ENCODE measurements around the gene GIPR. TPM values are rescaled to one million over a fixed set of nuclear protein-coding genes. Genes with fewer than 3 reads are reported as not detected.

The GIPR gene
- total RNA-seq, 6 donors from 2014 or later, result 2.9 to 17.8 (median 6.0) TPM

DNA sequence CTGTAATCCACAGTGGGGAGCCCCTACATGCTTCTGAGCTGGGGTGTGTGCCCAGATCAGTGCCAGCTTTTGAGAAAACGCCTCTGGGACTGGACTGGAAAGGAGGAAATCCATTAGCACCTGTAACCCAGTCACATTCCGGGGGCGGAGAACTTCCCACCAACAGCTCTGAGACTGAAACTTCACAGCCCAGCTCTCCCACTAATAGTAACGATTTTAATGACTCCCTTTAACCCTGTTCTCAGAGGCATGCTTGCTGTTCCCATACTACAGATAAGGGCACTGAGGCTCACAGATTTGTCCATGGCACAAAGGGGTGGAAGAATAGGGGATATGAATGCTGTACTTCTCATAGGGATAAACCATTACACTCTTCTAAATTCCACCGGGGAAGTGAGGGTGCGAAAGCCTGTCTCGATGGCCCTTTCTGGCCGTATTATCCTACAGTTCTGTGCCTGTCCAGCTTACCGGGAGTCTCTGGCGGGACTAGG, 61.8 kb downstream of the GIPR start:
- Histone ChIP-seq H3K36me3 (peaks cover 0 to 3% (median 0%) of the 10 kb centered on the region in 4 donors), H3K27ac (peak overlapping the region; percentile 81 to 88 (median 83)), H3K4me1 (peaks cover 13 to 25% (median 16%) of the 10 kb centered on the region in 4 donors), H3K4me3 (peak overlapping the region; percentile 81 to 99 (median 90)), H3K9me3 (no peaks in the 10 kb centered on the region), H3K27me3 (no peaks in the 10 kb centered on the region)
- TF ChIP-seq EP300 (IDR thresholded peaks at IDR 0.05), result no peak
- TF ChIP-seq POLR2A (IDR thresholded peaks at IDR 0.05), result no peak
- no peak for TF ChIP-seq POLR2AphosphoS5 (IDR thresholded peaks at IDR 0.05)
- TF ChIP-seq, protein P1, sequence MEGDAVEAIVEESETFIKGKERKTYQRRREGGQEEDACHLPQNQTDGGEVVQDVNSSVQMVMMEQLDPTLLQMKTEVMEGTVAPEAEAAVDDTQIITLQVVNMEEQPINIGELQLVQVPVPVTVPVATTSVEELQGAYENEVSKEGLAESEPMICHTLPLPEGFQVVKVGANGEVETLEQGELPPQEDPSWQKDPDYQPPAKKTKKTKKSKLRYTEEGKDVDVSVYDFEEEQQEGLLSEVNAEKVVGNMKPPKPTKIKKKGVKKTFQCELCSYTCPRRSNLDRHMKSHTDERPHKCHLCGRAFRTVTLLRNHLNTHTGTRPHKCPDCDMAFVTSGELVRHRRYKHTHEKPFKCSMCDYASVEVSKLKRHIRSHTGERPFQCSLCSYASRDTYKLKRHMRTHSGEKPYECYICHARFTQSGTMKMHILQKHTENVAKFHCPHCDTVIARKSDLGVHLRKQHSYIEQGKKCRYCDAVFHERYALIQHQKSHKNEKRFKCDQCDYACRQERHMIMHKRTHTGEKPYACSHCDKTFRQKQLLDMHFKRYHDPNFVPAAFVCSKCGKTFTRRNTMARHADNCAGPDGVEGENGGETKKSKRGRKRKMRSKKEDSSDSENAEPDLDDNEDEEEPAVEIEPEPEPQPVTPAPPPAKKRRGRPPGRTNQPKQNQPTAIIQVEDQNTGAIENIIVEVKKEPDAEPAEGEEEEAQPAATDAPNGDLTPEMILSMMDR (IDR thresholded peaks at IDR 0.05), result no peak
- DNase-seq, result peak in 1 of 2 donors; percentile 44
- 18 to 22% methylated on average over 9 of the region's 10 CpGs for WGBS, 2 donors
- no peak for ATAC-seq (ENCODE audit: low FRiP score in 2 of 2)

DNA sequence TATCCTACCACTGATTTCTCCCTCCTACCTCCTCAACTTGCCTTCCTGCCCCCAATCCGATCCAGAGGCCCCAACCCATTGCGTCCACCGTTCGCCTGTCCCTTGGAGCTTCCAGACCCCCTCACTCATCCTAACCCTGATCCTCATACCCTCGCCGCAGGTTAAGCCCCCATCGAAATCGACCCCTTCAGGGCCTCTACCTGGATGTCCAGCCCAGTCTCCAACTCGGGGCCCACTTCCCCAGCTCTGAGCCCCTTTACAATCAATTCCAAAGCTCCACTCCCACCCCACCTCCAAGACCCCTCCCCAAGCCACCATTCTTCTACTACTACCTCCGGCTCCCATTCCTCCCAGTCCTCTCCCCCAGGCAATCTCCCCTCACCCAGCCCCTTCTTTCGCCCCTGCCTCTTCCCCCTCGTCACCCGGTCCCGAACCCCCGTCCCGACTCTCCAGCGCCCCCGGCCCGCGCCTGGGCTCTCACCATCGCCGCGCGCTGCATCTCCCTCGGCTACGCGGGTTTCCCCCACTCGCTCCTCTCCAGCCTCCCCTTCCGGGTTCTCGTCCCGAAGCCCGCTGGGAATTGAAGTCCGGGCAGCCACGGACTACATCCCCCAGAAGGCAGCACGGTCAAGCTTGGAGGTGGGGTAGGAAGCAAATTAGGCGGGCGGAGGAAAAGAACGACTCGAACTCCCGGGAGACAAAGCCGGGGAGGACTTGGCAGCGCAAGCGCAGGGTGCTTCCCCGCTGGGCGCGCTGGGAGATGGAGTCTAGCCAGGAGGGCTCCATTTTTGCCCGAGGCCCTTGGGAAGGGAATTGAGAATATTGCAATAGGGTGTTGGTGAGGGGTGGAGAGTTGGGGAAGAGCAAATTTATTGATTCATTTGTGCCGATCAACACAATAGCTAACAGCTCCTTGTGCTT, 62.6 kb downstream of the GIPR start, which contains the start of gene FBXO46:
TSS of gene FBXO46 (minus strand) at position 529 of the 921 bp plus-strand sequence. CDS start 17,401 bp downstream, outside the sequence.
- Histone ChIP-seq H3K27me3 (no peaks in the 10 kb centered on the region), H3K36me3 (peaks cover 0 to 3% (median 0%) of the 10 kb centered on the region in 4 donors), H3K27ac (peak within 1 kb of the TSS; percentile 81 to 88 (median 83)), H3K9me3 (no peaks in the 10 kb centered on the region), H3K4me3 (peak within 1 kb of the TSS; percentile 81 to 99 (median 90)), H3K4me1 (peaks cover 13 to 25% (median 16%) of the 10 kb centered on the region in 4 donors)
- TF ChIP-seq POLR2AphosphoS5 (IDR thresholded peaks at IDR 0.05) (peak; percentile 91), EP300 (IDR thresholded peaks at IDR 0.05) (peak in 1 of 4 donors; percentile 11), POLR2A (IDR thresholded peaks at IDR 0.05) (peak in 2 of 4 donors; percentile 39 to 85)
- TF ChIP-seq, protein P1 (IDR thresholded peaks at IDR 0.05), result no peak
- 1 to 2% methylated on average over 42 to 48 of the region's 48 CpGs for WGBS, 2 donors
- DNase-seq (peak; percentile 94 to 98), ATAC-seq (ENCODE audit: low FRiP score in 2 of 2) (peak; percentile 98 to 99)

Small RNA genes lying within 50 kb of the gene (small RNA-seq; reads per million reads assigned to genes)
- 0 to 0.85 (median 0.27) reads per million in 4 donors for gene MIR642A
- 0.12 to 0.44 (median 0.17) reads per million in 4 donors for gene RN7SL836P

Other genes starting within 250 kb of the GIPR start
- 100 to 1,000 TPM in 1 of 6 donors, 10 to 100 TPM in 5; 53.7 to 102 (median 76.2) TPM for gene ERCC1, start 244.3 kb upstream of the GIPR start, total RNA-seq
- 100 to 1,000 TPM in 2 of 6 donors, 10 to 100 TPM in 2, 1 to 10 TPM in 1, not detected in 1; 8.8 to 152 (median 94.9) TPM for gene FOSB, start 200.2 kb upstream of the GIPR start, total RNA-seq
- 10 to 100 TPM in 3 of 6 donors, 1 to 10 TPM in 3; 5.2 to 17.8 (median 11.1) TPM for gene RTN2, start 171.2 kb upstream of the GIPR start, total RNA-seq
- gene PPM1N, start 169.8 kb upstream of the GIPR start, total RNA-seq, result 1 to 10 TPM in 3 of 6 donors, under 1 TPM in 2, not detected in 1; 0.89 to 6.3 (median 1.1) TPM
- 100 to 1,000 TPM in 4 of 6 donors, 10 to 100 TPM in 2; 68.1 to 266 (median 143) TPM for gene VASP, start 160.7 kb upstream of the GIPR start, total RNA-seq
- gene OPA3, start 83.4 kb upstream of the GIPR start, total RNA-seq, result 10 to 100 TPM in 5 of 6 donors, 1 to 10 TPM in 1; 9.9 to 14.3 (median 12.7) TPM
- 10 to 100 TPM in 2 of 6 donors, 1 to 10 TPM in 4; 1.0 to 22.1 (median 6.8) TPM for gene GPR4, start 66.0 kb upstream of the GIPR start, total RNA-seq
- gene EML2, start 28.8 kb upstream of the GIPR start, total RNA-seq, result 10 to 100 TPM; 34.1 to 70.2 (median 48.2) TPM
- 100 to 1,000 TPM in 5 of 6 donors, 10 to 100 TPM in 1; 58.7 to 261 (median 161) TPM for gene SNRPD2, start 23.7 kb downstream of the GIPR start, total RNA-seq
- gene QPCTL, start 24.4 kb downstream of the GIPR start, total RNA-seq, result 10 to 100 TPM in 3 of 6 donors, 1 to 10 TPM in 3; 7.1 to 18.3 (median 10.1) TPM
- 10 to 100 TPM; 12.0 to 21.1 (median 20.6) TPM for gene FBXO46, start 62.7 kb downstream of the GIPR start, total RNA-seq
- gene MEIOSIN, start 65.2 kb downstream of the GIPR start, total RNA-seq, result not detected
- 10 to 100 TPM in 4 of 6 donors, 1 to 10 TPM in 2; 6.2 to 36.7 (median 17.8) TPM for gene SIX5, start 101.0 kb downstream of the GIPR start, total RNA-seq
- gene DMPK, start 114.3 kb downstream of the GIPR start, total RNA-seq, result 100 to 1,000 TPM in 1 of 6 donors, 10 to 100 TPM in 5; 24.2 to 192 (median 43.8) TPM
- 100 to 1,000 TPM in 1 of 6 donors, 10 to 100 TPM in 5; 29.4 to 109 (median 57.4) TPM for gene DMWD, start 124.6 kb downstream of the GIPR start, total RNA-seq
- 1 to 10 TPM in 1 of 6 donors, under 1 TPM in 3, not detected in 2; 0.15 to 5.2 (median 0.32) TPM for gene RSPH6A, start 147.1 kb downstream of the GIPR start, total RNA-seq
- gene SYMPK, start 194.9 kb downstream of the GIPR start, total RNA-seq, result 100 to 1,000 TPM in 2 of 6 donors, 10 to 100 TPM in 4; 35.0 to 345 (median 76.0) TPM
- 1 to 10 TPM in 1 of 6 donors, under 1 TPM in 2, not detected in 3; 0.46 to 1.2 (median 0.46) TPM for gene FOXA3, start 196.1 kb downstream of the GIPR start, total RNA-seq
- 10 to 100 TPM; 23.2 to 36.5 (median 30.5) TPM for gene IRF2BP1, start 217.9 kb downstream of the GIPR start, total RNA-seq
- 10 to 100 TPM in 2 of 6 donors, 1 to 10 TPM in 4; 2.3 to 13.6 (median 9.2) TPM for gene MYPOP, start 234.4 kb downstream of the GIPR start, total RNA-seq
- not detected for gene NANOS2, start 246.6 kb downstream of the GIPR start, total RNA-seq

Measured in upper lobe of left lung (tissue), 6 donors.